Thymus (tissue), 11 donors: ENCODE measurements around the gene PODXL. TPM values are rescaled to one million over a fixed set of nuclear protein-coding genes. Genes with fewer than 3 reads are reported as not detected.

Experiments
- DNase-seq, 9 donors: peaks; one replicate each; pipeline ENCODE4 v3.0.0-alpha.2; 2013; ENCODE audit warnings: low spot score in 9 of 9, low read depth in 6 of 9, missing footprints in 1 of 9
- H3K27ac ChIP-seq, 2 donors: one replicate each; pipeline ENCODE4 v1.5.1; 2013; ENCODE audit warnings: control low read depth in 1 of 2, low read depth in 1 of 2, low read length in 1 of 2, mild to moderate bottlenecking in 1 of 2, moderate library complexity in 1 of 2
- H3K27me3 ChIP-seq, 2 donors: one replicate each; pipeline ENCODE4 v1.5.1; 2013; ENCODE audit warnings: low read length in 1 of 2; ENCODE audit not compliant: control insufficient read depth in 2 of 2, insufficient read depth in 1 of 2
- H3K36me3 ChIP-seq, 2 donors: one replicate each; pipeline ENCODE4 v1.5.1; 2013; ENCODE audit warnings: low read length in 1 of 2, mild to moderate bottlenecking in 1 of 2, moderate library complexity in 1 of 2; ENCODE audit not compliant: control insufficient read depth in 2 of 2, insufficient read depth in 2 of 2
- H3K4me1 ChIP-seq, 2 donors: one replicate each; pipeline ENCODE4 v1.5.1; 2013; ENCODE audit warnings: low read length in 2 of 2; ENCODE audit not compliant: control insufficient read depth in 2 of 2, insufficient read depth in 2 of 2
- H3K4me3 ChIP-seq, 2 donors: one replicate each; pipeline ENCODE4 v1.5.1; 2013; ENCODE audit warnings: low read length in 2 of 2, control low read depth in 1 of 2, mild to moderate bottlenecking in 1 of 2
- H3K9me3 ChIP-seq, 2 donors: one replicate each; pipeline ENCODE4 v1.5.1; 2013; ENCODE audit warnings: low read length in 1 of 2, mild to moderate bottlenecking in 1 of 2; ENCODE audit not compliant: control insufficient read depth in 2 of 2, insufficient read depth in 1 of 2
- WGBS: extraction: QIAGEN DNeasy Blood & Tissue Kit; methylation state at CpG from one replicate; pipeline ENCODE4 v1.1.7; 2013; 5-methylcytosine and 5-hydroxymethylcytosine counted together
- polyA plus RNA-seq: library from polyadenylated mRNA; stranded (reverse); fragments of 200-250 nt; gene quantifications from one replicate; pipeline ENCODE4 v1.2.3, GENCODE V29; 2013
- total RNA-seq: library from RNA; stranded (reverse); fragments of 120-200 nt; gene quantifications from one replicate; pipeline ENCODE4 v1.2.4, GENCODE V29; 2013
- donor health status: healthy.

The PODXL gene
- total and polyA plus RNA-seq, 2 donors = 3.4 to 4.1 TPM

GRCh38 chr7:131495669-131496498 lies 60.5 kb downstream of the PODXL start:
- no peaks in the 10 kb centered on the region for H3K9me3 ChIP-seq
- no peaks in the 10 kb centered on the region for H3K27me3 ChIP-seq
- H3K27ac ChIP-seq = no peak overlapping the region
- DNase-seq = no peak
- H3K36me3 ChIP-seq = peaks cover 12 to 29% of the 10 kb centered on the region in 2 donors
- 84% methylated on average over 7 of the region's 7 CpGs for WGBS
- no peaks in the 10 kb centered on the region for H3K4me1 ChIP-seq
- H3K4me3 ChIP-seq = no peak overlapping the region

GRCh38 chr7:131494182-131494581 lies 62.2 kb downstream of the PODXL start:
- no peaks in the 10 kb centered on the region for H3K27me3 ChIP-seq
- H3K4me1 ChIP-seq = no peaks in the 10 kb centered on the region
- no peak overlapping the region for H3K27ac ChIP-seq
- no peaks in the 10 kb centered on the region for H3K9me3 ChIP-seq
- 98% methylated on average over 2 of the region's 2 CpGs for WGBS
- H3K4me3 ChIP-seq = no peak overlapping the region
- no peak for DNase-seq
- H3K36me3 ChIP-seq = peaks cover 6 to 20% of the 10 kb centered on the region in 2 donors

GRCh38 chr7:131493581-131493980 lies 62.8 kb downstream of the PODXL start:
- H3K9me3 ChIP-seq = no peaks in the 10 kb centered on the region
- DNase-seq = no peak
- H3K36me3 ChIP-seq = peaks cover 6 to 19% of the 10 kb centered on the region in 2 donors
- H3K4me1 ChIP-seq = no peaks in the 10 kb centered on the region
- H3K27me3 ChIP-seq = no peaks in the 10 kb centered on the region
- no peak overlapping the region for H3K4me3 ChIP-seq
- H3K27ac ChIP-seq = no peak overlapping the region

GRCh38 chr7:131493081-131493480 lies 63.3 kb downstream of the PODXL start:
- WGBS = 97% methylated on average over 2 of the region's 2 CpGs
- Histone ChIP-seq H3K27ac (no peak overlapping the region), H3K4me3 (no peak overlapping the region), H3K27me3 (no peaks in the 10 kb centered on the region), H3K9me3 (no peaks in the 10 kb centered on the region), H3K4me1 (no peaks in the 10 kb centered on the region), H3K36me3 (peaks cover 6 to 17% of the 10 kb centered on the region in 2 donors)
- no peak for DNase-seq

GRCh38 chr7:131489881-131490280 lies 66.5 kb downstream of the PODXL start:
- no peaks in the 10 kb centered on the region for H3K9me3 ChIP-seq
- no peak overlapping the region for H3K27ac ChIP-seq
- H3K27me3 ChIP-seq = no peaks in the 10 kb centered on the region
- H3K36me3 ChIP-seq = peaks cover 5 to 14% of the 10 kb centered on the region in 2 donors
- H3K4me1 ChIP-seq = no peaks in the 10 kb centered on the region
- DNase-seq = no peak
- WGBS = over 99% methylated on average over 4 of the region's 4 CpGs
- H3K4me3 ChIP-seq = no peak overlapping the region

- no peak overlapping the region for H3K27ac ChIP-seq
Observed at GRCh38 chr7:131489196-131489595, 67.2 kb downstream of the PODXL start.

GRCh38 chr7:131488361-131488760 lies 68.1 kb downstream of the PODXL start:
- 96% methylated on average over 2 of the region's 2 CpGs for WGBS
- Histone ChIP-seq H3K27me3 (no peaks in the 10 kb centered on the region), H3K27ac (no peak overlapping the region), H3K4me1 (no peaks in the 10 kb centered on the region), H3K4me3 (no peak overlapping the region), H3K36me3 (peaks cover 5 to 14% of the 10 kb centered on the region in 2 donors), H3K9me3 (no peaks in the 10 kb centered on the region)
- no peak for DNase-seq

More at GRCh38 chr7:131489196-131489595, 67.2 kb downstream of the PODXL start:
- Histone ChIP-seq H3K4me3 (no peak overlapping the region), H3K36me3 (peaks cover 5 to 14% of the 10 kb centered on the region in 2 donors), H3K27me3 (no peaks in the 10 kb centered on the region), H3K4me1 (no peaks in the 10 kb centered on the region), H3K9me3 (no peaks in the 10 kb centered on the region)
- no peak for DNase-seq
- WGBS = 88% methylated on average over 1 of the region's 1 CpG

GRCh38 chr7:131487217-131487616 lies 69.2 kb downstream of the PODXL start:
- H3K36me3 ChIP-seq = peaks cover 5 to 14% of the 10 kb centered on the region in 2 donors
- DNase-seq = no peak
- WGBS = 96% methylated on average over 1 of the region's 1 CpG
- no peaks in the 10 kb centered on the region for H3K27me3 ChIP-seq
- H3K4me1 ChIP-seq = no peaks in the 10 kb centered on the region
- no peaks in the 10 kb centered on the region for H3K9me3 ChIP-seq
- H3K27ac ChIP-seq = no peak overlapping the region
- H3K4me3 ChIP-seq = no peak overlapping the region

GRCh38 chr7:131486346-131486745 lies 70.1 kb downstream of the PODXL start:
- Histone ChIP-seq H3K27me3 (no peaks in the 10 kb centered on the region), H3K27ac (no peak overlapping the region), H3K4me3 (no peak overlapping the region), H3K36me3 (peaks cover 5 to 14% of the 10 kb centered on the region in 2 donors), H3K9me3 (no peaks in the 10 kb centered on the region), H3K4me1 (no peaks in the 10 kb centered on the region)
- WGBS = 98% methylated on average over 2 of the region's 2 CpGs
- no peak for DNase-seq
